ENCODE results near the gene MAST4.
A peak's percentile ranks its signal among the peaks of the same experiment; 100 is the strongest.

DNA sequence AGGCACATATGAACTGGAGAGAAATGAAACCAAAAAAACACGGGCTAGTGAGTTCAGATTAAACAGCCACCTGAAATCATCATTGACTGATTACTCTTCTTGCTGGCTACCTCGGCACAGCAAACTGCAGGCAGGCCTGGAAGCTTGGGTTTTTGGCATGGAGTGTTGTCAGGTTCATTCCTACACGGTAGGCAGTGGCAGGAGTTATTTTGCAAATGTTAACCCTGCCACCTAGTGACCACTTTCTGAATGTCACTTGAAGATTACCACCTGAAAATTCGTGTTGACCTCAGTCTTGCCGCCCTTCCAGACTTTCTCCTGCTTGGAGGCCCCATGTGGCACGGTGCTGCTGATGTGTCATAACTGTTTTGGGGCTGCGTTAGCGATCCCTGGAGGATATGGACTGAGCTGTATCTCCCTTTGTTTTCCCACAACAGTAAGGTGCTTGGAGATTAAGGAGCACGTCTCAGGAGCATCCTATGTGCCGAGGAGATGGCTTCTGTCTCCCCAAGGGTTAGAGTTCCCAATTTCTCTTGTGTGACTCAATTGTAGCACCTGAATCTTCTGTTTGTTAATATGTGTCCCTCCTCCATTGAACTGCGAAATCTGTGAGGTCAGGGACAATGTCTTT, 613.1 kb downstream of the MAST4 start:
- TF ChIP-seq CTCF (conservative IDR thresholded peaks at IDR 0.05 in 1 of 2, IDR thresholded peaks at IDR 0.05 in 1 of 2; ENCODE audit: low read depth in 1 of 2, low read length in 2 of 2) (peak; percentile 67 to 73), EZH2 (IDR thresholded peaks at IDR 0.05; ENCODE audit: low read length, missing control alignments) (no peak)

All from fibroblast of lung (primary cell).